Dendritic cell treated with granulocyte-macrophage colony-stimulating factor and Interleukin-4, amounts not matched to agents 40 ng/mL and 50 ng/mL, for 4 days (primary cell): ENCODE results near the gene DHRS12.

Experiments used
- H3K27ac Mint-ChIP-seq: one replicate; pipeline ENCODE4 v1.8.0; 2022; ENCODE audit warnings: mild to moderate bottlenecking, mixed read lengths
- H3K27me3 Mint-ChIP-seq: one replicate; pipeline ENCODE4 v1.8.0; 2022; ENCODE audit warnings: mild to moderate bottlenecking, mixed read lengths
- H3K36me3 Mint-ChIP-seq: one replicate; pipeline ENCODE4 v1.8.0; 2022; ENCODE audit warnings: low read depth, mixed read lengths
- H3K4me1 Mint-ChIP-seq: one replicate; pipeline ENCODE4 v1.8.0; 2022; ENCODE audit warnings: low read depth, mixed read lengths
- H3K4me3 Mint-ChIP-seq: one replicate; pipeline ENCODE4 v1.8.0; 2022; ENCODE audit warnings: mild to moderate bottlenecking, moderate library complexity, mixed read lengths
- H3K9me3 Mint-ChIP-seq: one replicate; pipeline ENCODE4 v1.8.0; 2022; ENCODE audit warnings: mixed read lengths
- intact Hi-C: fragments of 100-400 bp; cut with micrococcal nuclease; formaldehyde crosslinking; loops from one replicate; pipeline ENCODE4 v1.15.0; 2022

DHRS12 gene

GRCh38 chr13:51808811-51809210 lies 4.8 kb upstream of the DHRS12 start:
- H3K4me1 Mint-ChIP-seq: peaks cover 47% of the 10 kb centered on the region
- no peak overlapping the region for H3K27ac Mint-ChIP-seq
- intact Hi-C loops: no loop called here
- no peaks in the 10 kb centered on the region for H3K9me3 Mint-ChIP-seq
- H3K4me3 Mint-ChIP-seq: no peak overlapping the region
- no peaks in the 10 kb centered on the region for H3K36me3 Mint-ChIP-seq
- peaks cover 3% of the 10 kb centered on the region for H3K27me3 Mint-ChIP-seq

GRCh38 chr13:51807041-51807440 lies 3.1 kb upstream of the DHRS12 start:
- Mint-ChIP-seq H3K9me3 (no peaks in the 10 kb centered on the region), H3K36me3 (no peaks in the 10 kb centered on the region), H3K4me3 (no peak overlapping the region), H3K4me1 (peaks cover 48% of the 10 kb centered on the region), H3K27me3 (peaks cover 3% of the 10 kb centered on the region), H3K27ac (peak overlapping the region; percentile 41)
- intact Hi-C loops: no loop called here

- intact Hi-C loops: no loop called here
- peak overlapping the region; percentile 41 for H3K27ac Mint-ChIP-seq
- no peaks in the 10 kb centered on the region for H3K36me3 Mint-ChIP-seq
- H3K4me3 Mint-ChIP-seq: no peak overlapping the region
- H3K27me3 Mint-ChIP-seq: peaks cover 3% of the 10 kb centered on the region
- H3K4me1 Mint-ChIP-seq: peaks cover 48% of the 10 kb centered on the region
- no peaks in the 10 kb centered on the region for H3K9me3 Mint-ChIP-seq
These were observed 2.6 kb upstream of the DHRS12 start for GRCh38 chr13:51806566-51806965.

GRCh38 chr13:51805925-51806324 lies 2.0 kb upstream of the DHRS12 start:
- intact Hi-C loops: no loop called here
- no peak overlapping the region for H3K4me3 Mint-ChIP-seq
- no peak overlapping the region for H3K27ac Mint-ChIP-seq

GRCh38 chr13:51805313-51805712 lies 1.4 kb upstream of the DHRS12 start:
- Mint-ChIP-seq H3K4me1 (peaks cover 48% of the 10 kb centered on the region), H3K27me3 (peaks cover 6% of the 10 kb centered on the region), H3K9me3 (no peaks in the 10 kb centered on the region), H3K27ac (peak overlapping the region; percentile 90), H3K4me3 (no peak overlapping the region), H3K36me3 (no peaks in the 10 kb centered on the region)
- intact Hi-C loops: no loop called here

More at GRCh38 chr13:51805925-51806324, 2.0 kb upstream of the DHRS12 start:
- H3K27me3 Mint-ChIP-seq: peaks cover 3% of the 10 kb centered on the region
- H3K36me3 Mint-ChIP-seq: no peaks in the 10 kb centered on the region
- no peaks in the 10 kb centered on the region for H3K9me3 Mint-ChIP-seq
- peaks cover 51% of the 10 kb centered on the region for H3K4me1 Mint-ChIP-seq

GRCh38 chr13:51804295-51805172 lies 571 bp upstream of the DHRS12 start:
- Mint-ChIP-seq H3K9me3 (no peaks in the 10 kb centered on the region), H3K27me3 (peaks cover 12% of the 10 kb centered on the region), H3K4me1 (peaks cover 48% of the 10 kb centered on the region), H3K36me3 (no peaks in the 10 kb centered on the region), H3K27ac (peak overlapping the region; percentile 90), H3K4me3 (peak overlapping the region; percentile 82)
- intact Hi-C loops: loop anchor here (5.0 kb wide), 2 partner anchors 217 to 352 kb away; partner anchors contain the start of gene INTS6

GRCh38 chr13:51802631-51803418 lies 1.1 kb downstream of the DHRS12 start:
- Mint-ChIP-seq H3K4me1 (peaks cover 48% of the 10 kb centered on the region), H3K27me3 (peaks cover 20% of the 10 kb centered on the region)
- intact Hi-C loops: loop anchor here (5.0 kb wide), 2 partner anchors 216 to 351 kb away; partner anchors contain the start of gene INTS6

GRCh38 chr13:51801631-51802099 lies 2.3 kb downstream of the DHRS12 start:
- Mint-ChIP-seq H3K4me1 (peaks cover 46% of the 10 kb centered on the region), H3K4me3 (no peak overlapping the region), H3K36me3 (peaks cover 6% of the 10 kb centered on the region), H3K9me3 (no peaks in the 10 kb centered on the region), H3K27ac (peak overlapping the region; percentile 24), H3K27me3 (peaks cover 22% of the 10 kb centered on the region)
- intact Hi-C loops: loop anchor here (5.0 kb wide), 2 partner anchors 214 to 349 kb away; partner anchors contain the start of gene INTS6

More at GRCh38 chr13:51802631-51803418, 1.1 kb downstream of the DHRS12 start:
- peak overlapping the region; percentile 90 for H3K27ac Mint-ChIP-seq
- no peaks in the 10 kb centered on the region for H3K36me3 Mint-ChIP-seq
- H3K4me3 Mint-ChIP-seq: peak overlapping the region; percentile 82
- no peaks in the 10 kb centered on the region for H3K9me3 Mint-ChIP-seq

- intact Hi-C loops: loop anchor here (5.0 kb wide), 2 partner anchors 213 to 348 kb away; partner anchors contain the start of gene INTS6
- H3K4me1 Mint-ChIP-seq: peaks cover 39% of the 10 kb centered on the region
- no peak overlapping the region for H3K4me3 Mint-ChIP-seq
- H3K36me3 Mint-ChIP-seq: peaks cover 6% of the 10 kb centered on the region
- peaks cover 26% of the 10 kb centered on the region for H3K27me3 Mint-ChIP-seq
- H3K27ac Mint-ChIP-seq: no peak overlapping the region
- H3K9me3 Mint-ChIP-seq: no peaks in the 10 kb centered on the region
These were observed 3.5 kb downstream of the DHRS12 start for GRCh38 chr13:51800486-51800885.

- Mint-ChIP-seq H3K4me3 (no peak overlapping the region), H3K4me1 (peaks cover 37% of the 10 kb centered on the region), H3K27ac (no peak overlapping the region), H3K36me3 (peaks cover 6% of the 10 kb centered on the region), H3K27me3 (peaks cover 25% of the 10 kb centered on the region), H3K9me3 (no peaks in the 10 kb centered on the region)
- intact Hi-C loops: no loop called here
These were observed 4.7 kb downstream of the DHRS12 start for GRCh38 chr13:51799261-51799660.

GRCh38 chr13:51797664-51798488 lies 6.1 kb downstream of the DHRS12 start:
- intact Hi-C loops: no loop called here
- peaks cover 25% of the 10 kb centered on the region for H3K27me3 Mint-ChIP-seq
- peaks cover 6% of the 10 kb centered on the region for H3K36me3 Mint-ChIP-seq
- H3K9me3 Mint-ChIP-seq: no peaks in the 10 kb centered on the region
- H3K4me3 Mint-ChIP-seq: no peak overlapping the region
- no peak overlapping the region for H3K27ac Mint-ChIP-seq
- H3K4me1 Mint-ChIP-seq: peaks cover 42% of the 10 kb centered on the region

GRCh38 chr13:51796546-51796945 lies 7.4 kb downstream of the DHRS12 start:
- intact Hi-C loops: no loop called here
- Mint-ChIP-seq H3K27me3 (peaks cover 25% of the 10 kb centered on the region), H3K9me3 (no peaks in the 10 kb centered on the region), H3K36me3 (peaks cover 6% of the 10 kb centered on the region), H3K4me1 (peaks cover 35% of the 10 kb centered on the region), H3K27ac (no peak overlapping the region), H3K4me3 (no peak overlapping the region)

GRCh38 chr13:51795419-51795818 lies 8.5 kb downstream of the DHRS12 start:
- H3K27ac Mint-ChIP-seq: peak overlapping the region; percentile 33

More at GRCh38 chr13:51795419-51795818, 8.5 kb downstream of the DHRS12 start:
- Mint-ChIP-seq H3K36me3 (peaks cover 12% of the 10 kb centered on the region), H3K27me3 (peaks cover 26% of the 10 kb centered on the region), H3K4me1 (peaks cover 28% of the 10 kb centered on the region), H3K9me3 (no peaks in the 10 kb centered on the region), H3K4me3 (no peak overlapping the region)
- intact Hi-C loops: no loop called here
